Choroid plexus epithelial cell (primary cell): ENCODE data around the gene KRTAP5-2.
A peak's percentile ranks its signal among the peaks of the same experiment; 100 is the strongest.

Experiments
- DNase-seq: peaks from one replicate; pipeline ENCODE4 v3.0.0-alpha.2; 2010; ENCODE audit warnings: low read depth
- H3K4me3 ChIP-seq: 2 replicates; pipeline ENCODE4 v1.5.1; 2011; ENCODE audit warnings: low read depth, mild to moderate bottlenecking, control low read depth, low read length, moderate library complexity
- TF ChIP-seq, protein P1 (sequence below): conservative IDR thresholded peaks from 2 replicates; pipeline ENCODE4 v1.5.1; 2011; ENCODE audit warnings: low read depth, mild to moderate bottlenecking, control low read depth, inconsistent platforms, low read length, moderate library complexity

Gene KRTAP5-2

DNA sequence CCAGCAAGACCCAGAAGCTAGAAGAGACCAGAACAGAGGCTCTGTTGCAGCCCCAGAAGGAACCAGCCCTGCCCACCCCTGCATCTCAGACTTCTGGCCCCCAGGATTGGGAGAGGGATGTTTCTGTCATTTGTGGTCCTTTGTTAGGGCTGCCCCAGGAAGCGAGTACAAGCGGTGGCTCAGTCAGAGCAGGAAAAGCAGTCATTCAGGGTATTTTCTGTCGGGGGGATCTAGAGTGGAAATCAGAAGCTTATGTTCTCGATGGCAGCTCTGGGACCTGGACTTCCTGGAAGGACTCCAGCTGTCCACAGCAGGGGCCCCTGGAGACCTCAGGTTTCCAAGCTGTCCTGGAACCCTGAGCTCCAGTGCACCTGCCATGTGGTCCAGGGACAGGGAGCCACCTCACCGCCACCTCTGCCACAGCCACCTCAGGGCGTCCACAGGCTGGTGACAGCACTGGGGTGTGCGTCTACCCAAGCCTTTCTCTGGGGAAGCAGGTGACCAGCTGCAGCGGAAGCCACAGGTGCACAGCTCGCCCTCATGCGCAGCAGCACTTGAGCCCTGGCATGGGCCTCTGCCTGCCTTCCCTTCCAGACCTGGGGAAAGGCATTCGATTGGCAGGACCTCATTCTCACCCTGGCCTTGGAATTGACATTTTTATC lies 34.1 kb upstream of the KRTAP5-2 start:
- H3K4me3 ChIP-seq: no peak overlapping the region
- TF ChIP-seq, protein P1, sequence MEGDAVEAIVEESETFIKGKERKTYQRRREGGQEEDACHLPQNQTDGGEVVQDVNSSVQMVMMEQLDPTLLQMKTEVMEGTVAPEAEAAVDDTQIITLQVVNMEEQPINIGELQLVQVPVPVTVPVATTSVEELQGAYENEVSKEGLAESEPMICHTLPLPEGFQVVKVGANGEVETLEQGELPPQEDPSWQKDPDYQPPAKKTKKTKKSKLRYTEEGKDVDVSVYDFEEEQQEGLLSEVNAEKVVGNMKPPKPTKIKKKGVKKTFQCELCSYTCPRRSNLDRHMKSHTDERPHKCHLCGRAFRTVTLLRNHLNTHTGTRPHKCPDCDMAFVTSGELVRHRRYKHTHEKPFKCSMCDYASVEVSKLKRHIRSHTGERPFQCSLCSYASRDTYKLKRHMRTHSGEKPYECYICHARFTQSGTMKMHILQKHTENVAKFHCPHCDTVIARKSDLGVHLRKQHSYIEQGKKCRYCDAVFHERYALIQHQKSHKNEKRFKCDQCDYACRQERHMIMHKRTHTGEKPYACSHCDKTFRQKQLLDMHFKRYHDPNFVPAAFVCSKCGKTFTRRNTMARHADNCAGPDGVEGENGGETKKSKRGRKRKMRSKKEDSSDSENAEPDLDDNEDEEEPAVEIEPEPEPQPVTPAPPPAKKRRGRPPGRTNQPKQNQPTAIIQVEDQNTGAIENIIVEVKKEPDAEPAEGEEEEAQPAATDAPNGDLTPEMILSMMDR: no peak
- DNase-seq: no peak

DNA sequence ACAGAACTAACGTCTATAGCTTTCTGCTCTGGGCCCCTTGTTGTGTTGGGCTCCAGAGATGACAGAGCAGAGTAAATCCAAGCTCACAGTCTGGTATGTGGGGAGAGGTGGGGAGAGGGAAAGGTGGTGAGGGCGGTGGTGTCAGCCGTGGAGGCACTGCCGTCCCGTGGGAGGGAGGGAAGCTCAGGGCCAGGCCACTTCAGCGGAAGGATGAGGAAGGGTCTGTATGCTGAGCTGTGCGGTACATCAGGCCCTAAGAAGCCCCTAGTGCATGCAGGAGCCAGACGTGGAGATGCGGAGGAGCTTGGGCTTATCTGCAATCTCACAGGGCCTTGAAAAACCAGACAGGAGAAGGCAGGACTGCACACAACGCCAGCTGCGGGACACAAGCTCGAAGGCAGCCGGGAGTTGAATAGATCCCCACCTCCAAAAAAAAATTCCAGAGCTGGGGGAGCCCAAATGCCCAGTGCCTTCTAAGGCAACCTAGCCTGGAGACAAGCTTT lies 33.0 kb upstream of the KRTAP5-2 start:
- H3K4me3 ChIP-seq: no peak overlapping the region
- DNase-seq: no peak
- TF ChIP-seq, protein P1: no peak

DNA sequence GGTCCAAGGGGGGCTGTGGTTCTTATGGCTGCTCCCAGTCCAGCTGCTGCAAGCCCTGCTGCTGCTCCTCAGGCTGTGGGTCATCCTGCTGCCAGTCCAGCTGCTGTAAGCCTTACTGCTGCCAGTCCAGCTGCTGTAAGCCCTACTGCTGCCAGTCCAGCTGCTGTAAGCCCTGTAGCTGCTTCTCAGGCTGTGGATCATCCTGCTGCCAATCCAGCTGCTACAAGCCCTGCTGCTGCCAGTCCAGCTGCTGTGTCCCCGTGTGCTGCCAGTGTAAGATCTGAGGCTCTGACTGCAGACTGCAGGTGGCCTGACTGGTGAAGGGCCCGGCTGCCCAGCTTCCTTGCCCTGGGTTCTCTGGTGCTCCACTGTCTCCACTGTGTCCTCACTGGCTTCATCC lies 32.2 kb upstream of the KRTAP5-2 start:
- TF ChIP-seq, protein P1: no peak
- DNase-seq: no peak

DNA sequence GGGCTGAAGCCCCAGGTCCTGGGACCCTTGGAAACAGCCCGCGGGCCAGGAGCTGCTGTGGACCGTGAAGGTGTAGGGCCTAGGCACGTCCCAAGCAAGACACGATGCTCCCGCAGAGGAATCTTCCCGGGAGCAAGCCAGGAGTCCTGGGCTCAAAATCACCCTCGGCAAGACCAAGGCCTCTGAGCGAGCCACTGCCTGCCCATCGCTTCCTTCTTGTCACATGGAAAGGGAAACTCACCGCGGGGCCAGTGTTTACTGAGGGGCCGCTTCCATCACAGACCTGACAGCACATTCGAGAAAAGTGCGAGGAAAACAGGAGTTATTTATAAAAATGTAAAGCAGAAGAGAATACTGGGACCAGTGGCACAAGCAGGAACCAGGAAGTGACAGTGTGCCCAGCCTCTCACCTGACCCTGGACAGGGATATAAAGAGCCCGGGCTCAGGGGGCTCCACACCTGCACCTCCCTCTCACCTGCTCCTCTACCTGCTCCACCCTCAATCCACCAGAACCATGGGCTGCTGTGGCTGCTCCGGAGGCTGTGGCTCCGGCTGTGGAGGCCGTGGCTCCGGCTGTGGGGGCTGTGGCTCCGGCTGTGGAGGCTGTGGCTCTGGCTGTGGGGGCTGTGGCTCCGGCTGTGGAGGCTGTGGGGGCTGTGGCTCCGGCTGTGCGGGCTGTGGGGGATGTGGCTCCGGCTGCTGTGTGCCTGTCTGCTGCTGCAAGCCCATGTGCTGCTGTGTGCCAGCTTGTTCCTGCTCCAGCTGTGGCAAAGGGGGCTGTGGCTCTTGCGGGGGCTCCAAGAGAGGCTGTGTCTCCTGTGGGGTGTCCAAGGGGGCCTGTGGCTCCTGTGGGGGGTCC lies 31.5 kb upstream of the KRTAP5-2 start, which contains the start of gene KRTAP5-5:
Gene KRTAP5-5 (plus strand): TSS at position 450 of the 860 bp plus-strand sequence. CDS start 66 bp downstream, at position 516.
- TF ChIP-seq, protein P1: no peak
- H3K4me3 ChIP-seq: no peak within 1 kb of the TSS
- no peak for DNase-seq

More for the DNA sequence above, 32.2 kb upstream of the KRTAP5-2 start:
- no peak overlapping the region for H3K4me3 ChIP-seq

DNA sequence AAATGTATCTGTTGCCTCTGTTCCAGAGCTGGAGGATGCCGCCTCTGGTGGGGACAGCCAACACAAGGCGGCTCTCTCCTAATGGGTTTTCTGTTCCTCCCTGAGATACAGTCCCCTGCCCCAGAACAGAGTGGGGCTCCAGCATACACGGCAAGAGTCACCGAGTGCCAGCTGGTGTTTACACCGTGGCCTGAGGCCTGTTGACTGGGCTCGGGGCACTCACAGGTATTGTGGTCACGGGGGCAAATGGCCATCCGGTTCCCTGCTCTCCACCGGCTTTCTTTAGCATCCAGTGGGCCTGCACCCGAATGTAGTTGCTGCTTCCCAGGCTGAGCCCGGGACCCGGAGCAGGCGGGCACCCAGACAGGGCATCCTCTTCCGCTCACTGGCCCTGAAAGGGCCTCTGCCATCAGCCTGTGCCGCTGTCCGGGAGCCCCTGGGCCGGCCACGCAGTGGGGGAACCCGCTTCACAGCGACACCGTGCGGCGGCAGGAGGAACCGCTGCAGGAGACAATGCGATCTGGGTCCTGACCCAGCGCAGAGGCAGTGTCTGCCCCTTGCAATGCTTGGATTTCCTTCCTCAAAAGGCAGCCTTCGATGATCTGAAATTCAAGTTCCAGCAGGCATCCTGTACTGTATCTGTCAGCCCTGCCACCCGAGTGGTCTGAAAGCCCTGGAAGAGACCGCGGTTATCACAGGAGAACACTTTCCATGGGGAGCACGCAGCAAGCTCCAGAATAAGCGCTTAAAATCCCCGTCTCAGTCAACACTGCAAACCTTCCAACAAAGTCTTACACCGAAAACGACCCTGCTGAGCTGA lies 30.6 kb upstream of the KRTAP5-2 start:
- TF ChIP-seq, protein P1: peak; percentile 90
- DNase-seq: peak; percentile 39
- H3K4me3 ChIP-seq: no peak overlapping the region

DNA sequence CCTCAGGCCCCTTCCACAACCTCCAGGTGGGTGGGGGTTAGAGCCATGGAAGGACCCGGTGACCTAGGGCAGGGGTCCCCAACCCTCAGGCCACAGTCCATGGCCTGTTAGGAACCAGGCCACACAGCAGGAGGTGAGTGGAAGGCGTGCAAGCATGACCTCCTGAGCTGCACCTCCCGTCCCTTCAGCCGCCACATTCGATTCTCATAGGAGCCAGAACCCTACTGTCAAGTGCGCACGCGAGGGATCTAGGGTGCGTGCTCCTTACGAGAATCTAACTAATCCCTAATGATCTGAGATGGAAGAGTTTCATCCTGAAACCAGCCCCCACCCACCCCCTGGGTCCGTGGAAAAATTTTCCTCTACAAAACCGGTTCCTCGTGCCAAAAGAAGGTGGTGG lies 27.4 kb upstream of the KRTAP5-2 start:
- no peak overlapping the region for H3K4me3 ChIP-seq
- TF ChIP-seq, protein P1: no peak
- no peak for DNase-seq
